Brain pericyte (primary cell): Measurements from ENCODE around the gene DISP1.

Experiments used
- DNase-seq: peaks from one replicate; pipeline ENCODE4 v3.0.0-alpha.2; 2012; ENCODE audit warnings: low read depth, low spot score

The DISP1 gene

GRCh38 chr1:222814536-222815439 is at the start of gene DISP1:
TSS of gene DISP1 (plus strand) at chr1:222815039. CDS start at chr1:222942824, 127,785 bp downstream.
- peak; percentile 20 for DNase-seq

DNA sequence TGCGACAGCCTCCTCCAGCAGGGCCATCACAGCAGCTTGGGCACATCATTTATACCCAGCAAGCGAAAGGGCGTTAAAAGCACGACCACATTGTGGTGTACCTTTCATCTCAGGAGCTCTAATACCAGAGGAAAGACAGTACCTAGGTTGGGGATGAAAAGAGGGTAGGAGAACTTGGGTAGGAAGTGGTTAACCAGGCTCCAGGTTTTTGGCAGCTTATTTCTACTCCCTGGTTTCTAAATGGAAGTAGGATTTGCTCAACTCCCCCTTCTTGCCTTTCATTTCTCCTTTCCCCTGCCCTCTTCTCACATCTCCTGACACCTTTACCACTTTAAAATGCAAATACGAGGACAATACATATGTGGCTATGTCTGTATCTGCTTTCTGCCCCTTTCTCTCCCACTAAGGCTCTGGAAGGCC is 47.7 kb upstream of the DISP1 start:
- no peak for DNase-seq

- no peak for DNase-seq
Observed at GRCh38 chr1:222768592-222768991, 46.2 kb upstream of the DISP1 start.

DNA sequence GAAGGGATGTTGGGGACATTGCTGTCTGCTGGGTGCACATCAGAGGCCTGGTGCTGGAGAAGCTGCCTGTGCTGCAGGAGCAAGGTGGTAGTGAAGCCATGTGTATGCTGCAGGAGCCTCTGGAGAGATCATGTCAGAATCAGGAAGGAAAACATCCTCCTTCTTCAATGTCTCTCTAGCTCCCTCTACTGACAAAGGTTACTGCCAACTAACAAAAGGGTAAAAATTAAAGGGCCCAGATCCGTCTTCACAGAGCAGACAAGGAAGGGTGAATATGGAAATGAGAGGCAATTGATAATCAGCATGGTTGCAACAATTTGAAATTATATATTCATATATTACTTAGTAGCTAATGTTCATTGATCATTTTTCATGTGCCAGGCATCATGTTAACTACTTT is 45.7 kb upstream of the DISP1 start:
- DNase-seq = no peak

GRCh38 chr1:222769971-222770620 is 44.7 kb upstream of the DISP1 start:
- DNase-seq = no peak

DNA sequence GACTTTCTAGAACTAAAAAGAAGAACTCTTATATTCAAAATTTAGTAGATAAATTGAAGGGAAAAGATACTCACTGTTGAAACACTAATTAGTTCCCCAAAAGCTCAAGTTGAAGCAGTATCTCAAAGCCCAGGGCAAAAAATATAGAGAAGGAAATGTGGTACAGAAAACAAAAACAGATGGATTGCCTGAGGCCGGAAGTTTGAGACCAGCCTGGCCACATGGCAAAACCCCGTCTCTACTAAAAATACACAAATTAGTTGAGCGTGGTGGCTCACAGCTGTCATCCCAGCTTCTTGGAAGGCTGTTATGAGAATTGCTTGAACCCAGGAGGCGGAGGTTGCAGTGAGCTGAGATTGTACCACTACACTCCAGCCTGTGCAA is 41.9 kb upstream of the DISP1 start:
- DNase-seq = no peak

DNA sequence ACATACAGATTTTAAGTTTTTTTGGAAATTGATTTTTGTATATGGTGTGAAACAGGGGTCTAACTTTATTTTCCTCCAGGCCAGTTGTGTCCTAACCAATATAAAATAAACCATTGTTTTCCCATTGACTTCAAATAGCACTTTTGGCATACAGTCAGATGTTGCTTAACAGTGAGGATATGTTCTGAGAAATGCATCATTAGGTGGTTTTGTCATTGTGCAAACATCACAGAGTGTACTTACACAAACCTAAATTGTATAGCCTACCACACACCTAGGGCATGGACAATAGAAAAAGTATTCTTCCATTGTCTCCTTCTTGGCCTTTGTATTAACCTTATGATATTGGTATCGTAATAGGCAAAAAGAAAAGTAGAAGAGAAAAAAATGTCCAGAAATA is 37.4 kb upstream of the DISP1 start:
- DNase-seq = no peak

DNA sequence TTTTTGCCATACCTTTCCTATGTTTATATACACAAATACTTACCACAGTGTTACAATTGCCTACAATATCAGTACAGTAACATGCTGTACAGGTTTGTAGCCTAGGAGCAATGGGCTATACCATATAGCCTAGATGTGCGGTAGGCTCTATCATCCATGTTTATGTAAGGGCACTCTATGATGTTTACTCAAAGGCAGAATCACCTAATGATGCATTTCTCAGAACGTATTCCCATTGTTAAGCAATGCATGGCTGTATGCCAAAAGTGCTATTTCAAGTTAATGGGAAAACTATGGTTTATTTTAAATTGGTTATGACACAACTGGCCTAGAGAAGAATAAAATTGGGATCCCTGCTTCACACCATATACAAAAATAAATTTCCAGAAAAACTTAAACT is 36.9 kb upstream of the DISP1 start:
- DNase-seq = no peak

DNA sequence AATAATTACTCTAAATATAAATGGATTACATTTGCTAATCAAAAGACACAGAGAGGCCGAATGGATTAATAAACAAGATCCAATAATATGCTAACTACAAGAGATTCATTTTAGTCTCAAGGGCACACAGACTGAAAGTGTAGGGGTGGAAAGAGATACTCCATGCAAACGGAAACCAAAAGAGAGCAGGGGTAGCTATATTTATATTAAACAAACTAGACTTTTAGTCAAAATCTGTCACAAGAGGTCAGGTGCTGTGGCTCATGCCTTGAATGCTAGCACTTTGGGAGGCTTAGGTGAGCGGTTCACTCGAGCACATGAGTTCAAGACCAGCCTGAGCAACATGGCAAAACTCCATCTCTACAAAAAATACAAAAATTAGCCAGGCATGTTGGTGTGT is 33.6 kb upstream of the DISP1 start:
- no peak for DNase-seq

DNA sequence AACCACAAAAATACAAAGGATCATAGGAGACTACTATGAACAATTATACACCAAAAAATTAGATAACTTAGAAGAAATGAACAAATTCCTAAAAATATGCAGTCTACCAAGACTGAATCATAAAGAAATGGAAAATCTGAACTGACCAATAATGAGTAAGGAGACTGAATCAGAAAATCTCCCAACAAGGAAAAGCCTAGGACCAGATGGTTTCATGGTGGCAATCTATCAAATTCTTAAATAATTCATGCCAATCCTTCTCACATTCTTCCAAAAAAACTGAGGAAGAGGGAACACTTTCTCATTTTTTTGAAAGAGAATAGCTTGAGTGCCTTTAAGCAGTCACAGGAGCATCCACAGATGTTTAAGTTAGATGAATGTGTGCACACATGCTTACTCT is 31.8 kb upstream of the DISP1 start:
- DNase-seq = no peak

- no peak for DNase-seq
Observed at GRCh38 chr1:222784371-222784770, 30.5 kb upstream of the DISP1 start.

- no peak for DNase-seq
Observed at GRCh38 chr1:222784916-222785315, 29.9 kb upstream of the DISP1 start.

- DNase-seq = no peak
Observed at GRCh38 chr1:222785529-222785928, 29.3 kb upstream of the DISP1 start.

DNA sequence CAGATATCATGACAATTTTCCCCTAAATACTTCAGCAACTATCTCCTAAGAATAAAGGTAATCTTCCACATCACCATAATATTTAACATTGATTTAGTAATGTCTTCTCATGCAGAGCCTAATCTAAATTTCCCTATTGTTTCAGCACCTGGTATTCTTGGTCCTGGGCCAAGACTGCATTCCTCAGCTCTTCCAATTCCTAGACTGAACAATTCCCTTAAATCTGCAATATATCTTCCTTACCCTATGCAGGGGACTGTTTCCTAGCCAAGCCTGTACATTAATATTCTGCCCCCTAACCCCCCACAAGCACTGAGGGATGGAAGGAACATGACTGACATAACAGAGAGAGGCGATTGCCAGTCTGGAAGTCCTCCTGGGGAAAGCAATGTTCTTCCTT is 28.7 kb upstream of the DISP1 start:
- DNase-seq = no peak

- DNase-seq = no peak
Observed at GRCh38 chr1:222787729-222788128, 27.1 kb upstream of the DISP1 start.

GRCh38 chr1:222788402-222789156 is 26.3 kb upstream of the DISP1 start:
- no peak for DNase-seq

GRCh38 chr1:222790115-222790514 is 24.7 kb upstream of the DISP1 start:
- no peak for DNase-seq

- no peak for DNase-seq
Observed at GRCh38 chr1:222790520-222790919, 24.3 kb upstream of the DISP1 start.

DNA sequence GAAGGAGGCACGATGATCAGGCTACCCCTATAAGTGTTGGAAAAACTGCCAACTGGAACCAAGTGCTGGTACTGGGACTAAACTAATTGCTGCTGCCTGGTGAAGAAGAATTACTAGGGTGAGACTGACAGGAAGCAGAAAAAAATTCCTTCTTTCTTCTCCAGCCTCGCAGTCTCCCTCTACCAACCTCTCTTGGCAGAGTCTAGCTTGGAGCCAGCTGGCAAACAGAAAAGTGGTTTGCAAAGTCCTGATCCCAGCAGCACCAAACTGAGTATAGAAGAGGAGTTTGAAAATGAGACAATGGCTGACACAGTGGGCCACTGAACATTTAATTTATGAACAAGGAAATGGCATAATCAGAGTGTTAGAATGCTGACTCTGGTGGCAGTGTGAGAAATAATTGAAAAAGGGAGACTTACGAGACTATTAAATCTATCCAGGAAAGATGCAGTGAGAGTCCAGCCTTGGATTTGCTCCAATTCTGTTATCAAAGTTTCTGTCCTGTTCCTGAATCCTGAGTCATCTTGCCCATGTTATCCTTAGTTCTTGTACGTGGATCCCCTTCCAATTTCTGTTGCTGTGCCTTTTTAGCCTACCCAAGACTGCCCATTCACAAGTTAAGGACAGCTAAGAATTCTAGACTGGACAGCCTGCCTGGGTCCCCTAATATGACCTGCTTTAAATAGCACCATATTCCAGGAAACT is 23.7 kb upstream of the DISP1 start:
- no peak for DNase-seq

- DNase-seq = no peak
Observed at GRCh38 chr1:222792744-222793143, 22.1 kb upstream of the DISP1 start.

DNA sequence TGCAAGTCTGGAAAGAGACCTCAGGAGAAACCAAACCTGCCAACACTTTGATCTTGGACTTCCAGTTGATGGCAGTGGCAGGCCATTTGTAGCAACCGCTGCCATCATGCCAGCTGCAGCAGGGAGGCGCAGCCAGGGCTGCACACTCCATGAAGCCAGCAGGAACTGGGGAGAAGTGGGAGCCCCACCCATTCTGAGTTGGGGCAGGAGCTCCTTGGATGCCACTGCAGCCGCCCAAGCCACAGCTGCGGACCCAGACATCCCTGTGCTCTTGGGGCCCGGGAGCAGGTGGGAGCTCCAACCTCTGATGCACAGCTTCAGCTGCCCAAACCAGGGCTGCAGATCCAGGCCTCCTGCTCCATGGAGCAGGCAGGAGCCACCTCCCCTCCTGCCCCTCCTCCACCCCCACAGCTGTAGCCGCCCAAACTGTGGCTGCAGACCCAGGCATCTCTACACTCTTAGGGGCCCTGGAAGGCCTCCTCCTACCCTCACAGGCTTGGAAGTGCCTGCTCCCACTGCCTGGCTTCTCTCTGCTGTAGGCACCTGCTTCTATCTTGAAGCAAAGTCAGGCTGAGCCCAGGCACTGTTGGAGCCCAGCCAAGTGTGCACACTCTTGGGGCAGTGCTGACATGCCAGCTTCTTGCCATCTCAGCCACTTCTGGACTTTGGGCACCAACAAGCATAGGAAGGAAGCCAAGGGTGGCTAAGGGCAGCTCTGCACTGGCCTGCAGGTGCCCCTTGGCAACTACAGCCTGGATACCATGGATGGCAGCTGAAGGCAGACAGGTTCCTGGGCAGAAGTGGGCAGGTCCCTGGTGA is 20.0 kb upstream of the DISP1 start:
- no peak for DNase-seq
